KOPT-K1 (cell line): ENCODE results near the gene FRYL.

Experiments
- H3K27ac ChIP-seq: fragments of 200-600 bp; sonication (generic); 2 replicates; pipeline ENCODE4 v1.5.1; 2016; ENCODE audit warnings: antibody characterized with exemption, mild to moderate bottlenecking, low read depth, low read length; ENCODE audit not compliant: poor library complexity, severe bottlenecking
- H3K36me3 ChIP-seq: fragments of 200-600 bp; sonication (generic); 2 replicates; pipeline ENCODE4 v1.5.1; 2017; ENCODE audit warnings: antibody characterized with exemption, mild to moderate bottlenecking, low read length, moderate library complexity; ENCODE audit not compliant: insufficient read depth
- H3K9me3 ChIP-seq: fragments of 200-600 bp; sonication (generic); 2 replicates; pipeline ENCODE4 v1.5.1; 2017; ENCODE audit warnings: antibody characterized with exemption, low read length, mild to moderate bottlenecking; ENCODE audit not compliant: insufficient read depth, poor library complexity, severe bottlenecking

FRYL gene

DNA sequence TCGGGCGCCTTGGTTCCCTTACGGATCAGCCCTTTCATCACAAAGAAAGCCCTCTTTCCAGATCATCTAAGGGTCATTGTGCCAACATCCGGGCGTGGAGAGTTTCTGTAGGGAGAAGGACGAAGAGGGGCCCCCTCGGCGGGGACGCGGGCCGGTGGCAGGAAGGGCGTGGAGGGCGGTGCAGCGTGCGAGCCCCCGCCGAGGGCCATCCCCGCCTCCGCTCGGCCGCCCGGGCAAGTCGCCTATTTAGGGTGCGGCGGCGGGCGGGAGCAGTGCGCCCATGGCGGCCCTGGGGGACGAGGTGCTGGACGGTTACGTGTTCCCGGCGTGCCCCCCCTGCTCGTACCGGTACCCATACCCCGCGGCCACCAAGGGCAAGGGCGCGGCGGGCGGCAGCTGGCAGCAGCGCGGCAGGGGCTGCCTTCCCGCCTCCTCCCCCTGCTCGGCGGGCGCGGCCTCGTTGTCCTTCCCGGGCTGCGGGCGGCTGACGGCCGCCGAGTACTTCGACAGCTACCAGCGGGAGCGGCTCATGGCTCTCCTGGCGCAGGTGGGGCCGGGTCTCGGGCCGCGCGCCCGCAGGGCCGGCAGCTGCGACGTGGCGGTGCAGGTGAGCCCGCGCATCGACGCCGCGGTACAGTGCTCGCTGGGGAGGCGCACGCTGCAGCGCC is 289.9 kb downstream of the FRYL start, which contains the start of gene ZAR1:
Gene ZAR1, plus strand, starts transcription at position 241 of the 668 bp plus-strand sequence. Its CDS starts 40 bp downstream, at position 281.
- H3K9me3 ChIP-seq: no peaks in the 10 kb centered on the region
- no peak within 1 kb of the TSS for H3K27ac ChIP-seq
- no peaks in the 10 kb centered on the region for H3K36me3 ChIP-seq

DNA sequence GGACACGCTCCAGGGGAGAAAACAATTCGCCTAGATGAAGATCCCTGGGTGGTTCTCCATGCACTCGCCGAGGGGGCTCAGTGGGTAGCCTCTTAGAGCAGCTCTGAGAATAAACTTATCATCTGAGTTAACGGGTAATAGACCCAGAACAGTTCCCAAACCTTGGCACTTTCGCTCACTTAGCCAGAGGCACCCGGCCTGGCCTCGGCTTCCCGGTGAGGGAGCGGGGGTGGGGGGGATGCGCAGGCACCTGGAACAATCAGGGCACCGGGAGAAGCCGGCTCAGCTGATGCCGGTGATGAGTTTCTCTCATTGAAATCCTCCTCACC is 290.4 kb downstream of the FRYL start:
- Histone ChIP-seq H3K36me3 (no peaks in the 10 kb centered on the region), H3K27ac (no peak overlapping the region)

DNA sequence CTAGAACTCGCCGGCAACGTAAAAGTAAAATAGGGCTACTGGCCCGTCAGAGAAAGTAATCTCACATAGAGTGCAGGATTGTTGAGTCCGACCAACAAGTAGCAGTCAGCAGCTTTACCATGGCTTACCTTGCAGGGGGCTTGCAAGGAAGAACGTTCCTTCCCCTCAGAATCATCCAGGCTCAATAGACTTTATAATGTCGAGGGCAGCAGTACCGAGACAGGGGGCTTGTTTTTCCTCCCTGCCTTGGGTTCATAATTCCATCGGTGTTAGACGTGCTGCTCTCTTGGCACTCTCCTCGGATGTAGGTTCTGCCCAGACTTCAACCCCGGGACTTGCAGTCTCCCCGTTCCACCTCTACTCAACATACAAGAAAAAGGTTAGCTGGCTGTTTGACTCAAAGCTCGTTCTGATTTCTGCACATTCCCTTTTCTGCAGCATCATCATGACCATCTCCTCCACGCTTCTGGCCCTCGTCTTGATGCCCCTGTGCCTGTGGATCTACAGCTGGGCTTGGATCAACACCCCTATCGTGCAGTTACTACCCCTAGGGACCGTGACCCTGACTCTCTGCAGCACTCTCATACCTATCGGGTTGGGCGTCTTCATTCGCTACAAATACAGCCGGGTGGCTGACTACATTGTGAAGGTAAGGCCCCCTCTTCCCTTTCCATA is 295.4 kb downstream of the FRYL start:
- H3K9me3 ChIP-seq: no peaks in the 10 kb centered on the region
- H3K27ac ChIP-seq: no peak overlapping the region
- H3K36me3 ChIP-seq: no peaks in the 10 kb centered on the region

More for the DNA sequence above, 290.4 kb downstream of the FRYL start:
- no peaks in the 10 kb centered on the region for H3K9me3 ChIP-seq

DNA sequence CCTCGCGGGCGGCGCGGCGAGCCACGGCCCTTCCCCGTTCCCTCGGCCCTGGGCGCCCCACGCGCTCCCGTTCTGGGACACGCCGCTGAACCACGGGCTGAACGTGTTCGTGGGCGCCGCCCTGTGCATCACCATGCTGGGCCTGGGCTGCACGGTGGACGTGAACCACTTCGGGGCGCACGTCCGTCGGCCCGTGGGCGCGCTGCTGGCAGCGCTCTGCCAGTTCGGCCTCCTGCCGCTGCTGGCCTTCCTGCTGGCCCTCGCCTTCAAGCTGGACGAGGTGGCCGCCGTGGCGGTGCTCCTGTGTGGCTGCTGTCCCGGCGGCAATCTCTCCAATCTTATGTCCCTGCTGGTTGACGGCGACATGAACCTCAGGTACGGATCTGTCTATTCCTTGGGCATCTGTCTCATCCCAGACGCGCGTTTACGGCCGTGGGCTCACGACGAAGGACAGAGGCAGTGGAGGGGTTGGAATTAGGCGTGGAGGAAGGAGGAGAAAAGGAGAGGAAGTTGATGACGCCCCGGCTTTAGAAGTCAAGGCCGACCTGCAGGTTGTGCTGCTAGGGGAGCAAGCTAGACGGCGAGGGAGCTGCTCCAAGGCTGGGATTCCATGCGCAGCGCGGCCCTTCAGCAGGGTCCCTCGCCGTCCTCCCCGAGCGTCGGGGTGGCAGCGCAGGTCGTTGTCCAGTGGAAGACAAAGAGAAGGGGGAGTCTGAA is 296.1 kb downstream of the FRYL start:
- no peak overlapping the region for H3K27ac ChIP-seq
- no peaks in the 10 kb centered on the region for H3K9me3 ChIP-seq
- H3K36me3 ChIP-seq: no peaks in the 10 kb centered on the region

DNA sequence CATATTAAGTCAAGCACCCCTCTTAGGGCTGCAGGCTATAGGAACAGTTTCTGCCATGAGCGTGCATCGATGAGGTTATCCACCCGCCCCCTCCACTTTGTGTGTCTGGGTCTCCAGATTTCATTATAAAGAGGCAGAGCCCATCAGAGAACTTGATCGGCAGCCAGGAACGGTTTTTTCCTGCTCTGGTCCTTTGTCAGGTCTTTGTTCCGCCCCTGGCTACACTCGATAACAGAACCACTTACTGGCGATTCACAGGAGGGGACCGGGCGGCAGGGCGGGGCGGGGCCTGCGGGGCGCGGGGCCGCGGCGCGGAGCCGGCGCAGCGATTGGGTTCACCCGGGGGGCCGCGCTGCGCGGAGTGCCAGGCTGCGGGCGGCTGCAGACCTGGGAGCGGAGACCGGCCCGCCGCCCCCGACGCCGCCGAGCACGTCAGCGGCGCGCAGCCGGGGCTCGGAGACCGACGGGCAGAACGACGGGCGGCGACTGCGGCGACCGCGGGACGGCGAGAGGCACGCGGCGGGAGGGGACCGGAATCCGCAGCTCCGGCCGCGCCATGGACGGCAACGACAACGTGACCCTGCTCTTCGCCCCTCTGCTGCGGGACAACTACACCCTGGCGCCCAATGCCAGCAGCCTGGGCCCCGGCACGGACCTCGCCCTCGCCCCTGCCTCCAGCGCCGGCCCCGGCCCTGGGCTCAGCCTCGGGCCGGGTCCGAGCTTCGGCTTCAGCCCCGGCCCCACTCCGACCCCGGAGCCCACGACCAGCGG is 296.9 kb downstream of the FRYL start, which contains the start of gene SLC10A4:
Gene SLC10A4, plus strand, starts transcription at position 338 of the 771 bp plus-strand sequence. Its CDS starts 219 bp downstream, at position 557.
- Histone ChIP-seq H3K27ac (no peak within 1 kb of the TSS), H3K36me3 (no peaks in the 10 kb centered on the region), H3K9me3 (no peaks in the 10 kb centered on the region)

DNA sequence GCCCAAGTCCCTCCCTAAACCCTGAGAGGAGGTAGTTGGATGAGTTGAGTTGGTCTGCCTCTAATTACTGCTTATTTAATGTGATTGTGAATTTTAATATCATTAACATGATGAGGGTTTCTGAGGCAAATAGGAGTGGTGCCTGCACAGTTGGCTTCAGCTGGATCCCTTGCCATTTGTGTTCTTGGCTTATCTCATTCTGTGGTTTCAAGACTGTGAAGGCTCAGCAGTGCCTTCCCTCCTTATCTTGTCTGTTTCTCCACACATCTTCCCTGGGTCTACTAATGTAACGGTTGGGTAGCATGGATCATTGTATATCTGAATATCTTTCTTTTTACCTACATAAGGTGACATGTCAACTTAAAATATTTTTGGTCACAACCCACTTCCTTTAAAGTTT is 298.5 kb downstream of the FRYL start:
- Histone ChIP-seq H3K9me3 (no peaks in the 10 kb centered on the region), H3K36me3 (no peaks in the 10 kb centered on the region), H3K27ac (no peak overlapping the region)

DNA sequence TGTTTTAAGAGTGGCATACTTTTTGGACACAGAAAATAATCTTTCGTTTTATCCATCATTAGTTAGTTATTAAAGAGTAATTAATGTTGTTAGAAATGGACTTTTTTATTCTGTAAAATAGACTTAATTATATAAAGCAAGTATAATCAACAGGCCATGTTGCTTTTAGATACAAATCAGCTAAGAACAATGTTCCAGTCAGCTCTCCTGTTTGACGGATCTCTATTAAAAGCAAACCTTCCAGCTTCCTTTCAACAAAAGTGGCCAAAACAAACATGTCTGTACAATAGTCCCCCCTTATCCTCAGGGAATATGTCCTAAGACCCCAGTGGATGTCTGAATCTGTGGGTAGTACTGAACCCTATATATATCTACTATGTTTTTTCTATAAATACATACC is 301.8 kb downstream of the FRYL start:
- no peaks in the 10 kb centered on the region for H3K9me3 ChIP-seq
- H3K27ac ChIP-seq: no peak overlapping the region
- H3K36me3 ChIP-seq: no peaks in the 10 kb centered on the region

DNA sequence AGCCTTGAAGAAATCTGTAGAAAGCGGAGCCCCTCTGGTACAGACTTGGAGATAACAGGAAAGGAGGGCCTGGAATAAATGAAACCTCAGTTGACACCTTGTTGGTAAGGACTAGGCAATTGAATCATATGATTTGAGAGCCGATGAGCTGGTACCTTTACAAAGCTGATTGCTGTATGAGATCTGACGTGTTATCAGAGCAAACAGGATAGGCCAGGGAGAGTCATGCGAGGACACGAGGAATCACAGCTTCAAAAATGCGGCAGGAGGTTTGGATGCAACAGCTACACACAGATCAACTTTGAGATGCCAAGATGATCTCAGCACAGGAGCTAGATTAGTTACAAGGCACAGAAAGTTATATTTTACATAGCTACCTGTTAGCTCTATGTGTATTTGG is 304.3 kb downstream of the FRYL start:
- H3K36me3 ChIP-seq: no peaks in the 10 kb centered on the region
- no peak overlapping the region for H3K27ac ChIP-seq
- H3K9me3 ChIP-seq: no peaks in the 10 kb centered on the region

DNA sequence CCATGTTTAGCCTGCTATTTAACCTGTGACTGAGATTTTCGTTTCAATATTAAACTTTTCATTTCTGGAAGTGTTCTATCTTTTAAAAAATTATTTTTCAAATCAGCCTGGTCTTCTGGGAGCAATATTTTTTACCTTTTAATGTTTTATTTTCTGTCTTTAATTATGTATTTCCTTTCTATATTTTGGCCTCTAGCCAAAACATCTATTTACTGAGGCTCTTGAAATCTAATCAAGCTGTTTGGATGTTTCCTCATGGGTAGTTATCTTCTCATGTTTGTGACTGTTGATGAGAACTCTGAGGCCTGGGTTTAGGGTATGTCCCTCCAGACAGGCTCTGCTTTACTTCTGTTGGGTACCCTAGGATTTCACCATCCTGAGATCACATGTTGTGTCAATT is 307.3 kb downstream of the FRYL start:
- Histone ChIP-seq H3K9me3 (no peaks in the 10 kb centered on the region), H3K36me3 (no peaks in the 10 kb centered on the region), H3K27ac (no peak overlapping the region)

DNA sequence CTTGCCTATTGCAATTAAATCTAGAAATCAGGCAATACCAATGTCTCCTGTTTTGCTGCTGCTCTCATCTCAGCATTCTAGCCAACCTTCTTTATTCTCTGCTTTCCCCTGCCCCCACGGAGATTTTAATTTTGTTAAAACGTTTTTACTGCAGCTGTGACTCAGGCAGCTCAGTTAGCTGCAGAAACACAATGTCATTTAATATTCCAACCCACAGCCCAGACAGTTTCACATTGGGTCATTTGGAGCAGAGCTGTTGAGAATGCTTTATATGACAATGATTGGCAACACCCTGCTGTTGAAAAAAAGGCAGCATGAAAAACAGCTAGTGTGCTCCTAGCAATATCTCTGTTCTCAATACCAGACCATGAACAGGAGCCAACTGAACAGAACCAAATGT is 309.5 kb downstream of the FRYL start:
- Histone ChIP-seq H3K27ac (no peak overlapping the region), H3K9me3 (no peaks in the 10 kb centered on the region), H3K36me3 (no peaks in the 10 kb centered on the region)

DNA sequence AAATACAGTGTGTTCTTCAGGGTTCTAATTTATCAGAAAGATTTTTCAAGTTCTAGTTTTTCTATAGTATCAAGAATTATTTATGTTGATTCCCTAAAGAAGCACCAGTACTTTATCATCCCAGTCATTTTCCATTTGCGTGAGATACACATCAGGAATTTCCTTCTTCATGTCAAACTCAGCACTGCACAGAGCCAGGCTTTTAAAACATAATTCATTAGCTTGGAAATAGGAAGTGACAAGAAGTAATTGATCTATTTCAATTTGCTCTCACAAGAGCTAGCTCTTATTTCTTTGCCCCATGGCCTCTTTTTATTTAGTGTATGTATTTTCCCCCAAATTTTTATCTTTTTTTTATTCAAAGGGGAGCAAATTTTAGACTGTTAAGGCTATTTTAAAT is 309.9 kb downstream of the FRYL start:
- Histone ChIP-seq H3K36me3 (no peaks in the 10 kb centered on the region), H3K27ac (no peak overlapping the region), H3K9me3 (no peaks in the 10 kb centered on the region)

DNA sequence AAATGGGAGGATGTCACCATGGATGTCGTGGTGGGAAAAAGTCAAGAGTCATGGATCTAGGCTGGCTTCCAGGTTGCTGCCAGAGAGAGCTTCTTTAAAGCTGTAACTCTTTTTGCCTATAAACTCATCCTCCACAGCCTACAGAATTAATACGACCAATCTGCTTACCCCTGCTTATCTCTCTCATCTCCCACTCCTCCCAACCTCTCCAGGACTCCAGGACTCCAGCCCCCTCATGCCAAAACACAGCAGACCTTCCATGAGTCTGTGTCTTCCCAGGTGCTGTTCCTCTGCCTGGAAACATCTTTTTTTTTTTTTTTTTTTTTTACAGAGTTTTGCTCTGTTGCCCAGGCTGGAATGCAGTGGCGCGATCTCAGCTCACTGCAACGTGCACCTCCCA is 312.2 kb downstream of the FRYL start:
- H3K36me3 ChIP-seq: no peaks in the 10 kb centered on the region
- H3K9me3 ChIP-seq: no peaks in the 10 kb centered on the region
- no peak overlapping the region for H3K27ac ChIP-seq

DNA sequence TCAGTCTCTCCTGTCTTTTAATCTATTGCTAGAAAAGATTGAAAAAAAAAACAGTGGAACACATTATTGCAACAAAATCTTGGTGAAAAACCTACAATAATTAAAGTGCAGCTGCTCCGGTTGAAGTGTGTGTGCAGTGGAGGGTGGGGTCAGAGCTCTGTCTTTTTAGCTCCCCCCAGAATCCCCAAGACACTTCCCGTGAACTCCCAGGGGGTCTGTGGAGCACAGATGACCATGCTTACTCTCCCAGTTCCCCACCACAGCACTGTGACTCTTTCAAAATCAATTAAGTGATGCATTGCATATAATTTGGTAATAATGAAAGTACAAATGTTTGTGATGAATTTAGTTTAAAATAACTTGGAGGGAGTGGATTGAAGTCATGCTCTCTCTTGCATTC is 312.6 kb downstream of the FRYL start:
- no peaks in the 10 kb centered on the region for H3K9me3 ChIP-seq
- no peak overlapping the region for H3K27ac ChIP-seq
- no peaks in the 10 kb centered on the region for H3K36me3 ChIP-seq

DNA sequence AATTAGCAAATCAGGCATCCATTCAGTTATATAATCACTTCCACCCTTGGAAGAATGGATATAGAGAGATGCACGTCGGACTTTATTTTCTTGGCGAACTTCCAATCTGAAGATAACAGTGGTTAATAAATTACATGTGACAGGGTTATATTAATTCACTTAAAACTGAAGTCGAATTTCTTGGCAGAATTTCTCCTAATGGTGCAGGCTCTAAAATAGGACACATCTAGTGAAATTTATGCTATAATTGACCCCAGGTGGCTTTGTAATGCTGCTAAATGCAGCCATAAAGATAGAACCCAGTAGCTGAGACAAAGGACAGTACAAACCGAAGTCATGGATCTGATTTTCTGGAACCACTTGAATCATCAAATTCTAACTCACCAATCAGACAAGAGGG is 317.7 kb downstream of the FRYL start:
- no peaks in the 10 kb centered on the region for H3K36me3 ChIP-seq
- no peaks in the 10 kb centered on the region for H3K9me3 ChIP-seq
- H3K27ac ChIP-seq: no peak overlapping the region

DNA sequence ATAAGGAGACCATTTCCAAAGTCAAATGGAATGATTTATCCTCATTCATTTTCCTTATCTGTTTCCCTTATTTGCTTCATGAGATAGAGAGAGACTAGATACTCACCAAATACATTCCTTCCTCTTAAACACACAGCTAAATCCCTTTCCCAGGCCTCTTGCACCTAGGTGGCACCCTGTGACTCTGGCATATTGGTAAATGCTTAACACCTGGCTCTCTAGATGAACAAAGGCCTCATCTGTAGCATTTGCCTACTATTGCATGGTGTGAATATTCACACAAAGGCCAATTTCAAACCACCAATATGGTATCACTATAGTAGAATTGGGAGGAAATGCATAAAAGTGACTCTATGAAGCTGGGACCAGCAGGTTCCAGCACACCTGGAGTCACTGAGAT is 319.1 kb downstream of the FRYL start:
- H3K27ac ChIP-seq: no peak overlapping the region
- H3K9me3 ChIP-seq: no peaks in the 10 kb centered on the region
- no peaks in the 10 kb centered on the region for H3K36me3 ChIP-seq
